Non-pigmented ciliary epithelial cell (primary cell): ENCODE measurements around the gene ACTRT2.

Source experiments
- DNase-seq: peaks from one replicate; pipeline ENCODE4 v3.0.0-alpha.2; 2010; ENCODE audit warnings: low read depth

ACTRT2 gene

GRCh38 chr1:3018576-3018975, 2.7 kb upstream of the ACTRT2 start:
- DNase-seq: no peak

- DNase-seq: no peak
These were observed 2.2 kb upstream of the ACTRT2 start for GRCh38 chr1:3019007-3019515.

- DNase-seq: no peak
These were observed 1.7 kb upstream of the ACTRT2 start for GRCh38 chr1:3019516-3020051.

- DNase-seq: no peak
These were observed 881 bp upstream of the ACTRT2 start for GRCh38 chr1:3020263-3020909.

GRCh38 chr1:3021801-3022401, 634 bp downstream of the ACTRT2 start:
- no peak for DNase-seq

GRCh38 chr1:3022511-3022973, 1.3 kb downstream of the ACTRT2 start:
- no peak for DNase-seq

GRCh38 chr1:3022976-3023375, 1.7 kb downstream of the ACTRT2 start:
- no peak for DNase-seq

- DNase-seq: no peak
These were observed 2.8 kb downstream of the ACTRT2 start for GRCh38 chr1:3024019-3024418.

GRCh38 chr1:3024588-3024987, 3.3 kb downstream of the ACTRT2 start:
- DNase-seq: no peak

GRCh38 chr1:3026124-3026523, 4.9 kb downstream of the ACTRT2 start:
- no peak for DNase-seq

GRCh38 chr1:3026581-3027391, 5.5 kb downstream of the ACTRT2 start:
- no peak for DNase-seq

GRCh38 chr1:3027611-3028371, 6.5 kb downstream of the ACTRT2 start:
- DNase-seq: no peak

- no peak for DNase-seq
These were observed 7.4 kb downstream of the ACTRT2 start for GRCh38 chr1:3028531-3029282.

- DNase-seq: no peak
These were observed 8.3 kb downstream of the ACTRT2 start for GRCh38 chr1:3029481-3029961.

GRCh38 chr1:3029991-3030662, 8.9 kb downstream of the ACTRT2 start:
- no peak for DNase-seq

- no peak for DNase-seq
These were observed 9.6 kb downstream of the ACTRT2 start for GRCh38 chr1:3030663-3031381.

- DNase-seq: no peak
These were observed 10.3 kb downstream of the ACTRT2 start for GRCh38 chr1:3031401-3032221.

- no peak for DNase-seq
These were observed 11.2 kb downstream of the ACTRT2 start for GRCh38 chr1:3032371-3033039.
